Retinal pigment epithelial cell (primary cell): ENCODE measurements around the gene CREB3L2.
A peak's percentile ranks its signal among the peaks of the same experiment; 100 is the strongest.
"Not testable (repeated sequence)": the region's sequence is repeated elsewhere in the genome, so short reads cannot be mapped to it uniquely, and the experiment has no call there.

Source experiments
- DNase-seq: peaks from one replicate; pipeline ENCODE4 v3.0.0-alpha.2; 2010; ENCODE audit warnings: low read depth
- H3K4me3 ChIP-seq: 2 replicates; pipeline ENCODE4 v1.5.1; 2011; ENCODE audit warnings: mild to moderate bottlenecking, low read length, control low read depth, moderate library complexity
- CTCF ChIP-seq: conservative IDR thresholded peaks from 2 replicates; pipeline ENCODE4 v1.5.1; 2011; ENCODE audit warnings: low read depth, low read length, control low read depth, inconsistent platforms

The CREB3L2 gene

GRCh38 chr7:137930581-137930980 is 71.3 kb downstream of the CREB3L2 start:
- H3K4me3 ChIP-seq = no peak overlapping the region
- TF ChIP-seq CTCF = no peak
- DNase-seq = peak; percentile 83

- no peak for TF ChIP-seq CTCF
- DNase-seq = no peak
Observed at GRCh38 chr7:137928626-137929025, 73.3 kb downstream of the CREB3L2 start.

GRCh38 chr7:137927386-137927785 is 74.5 kb downstream of the CREB3L2 start:
- H3K4me3 ChIP-seq = no peak overlapping the region
- no peak for TF ChIP-seq CTCF
- no peak for DNase-seq

More at GRCh38 chr7:137928626-137929025, 73.3 kb downstream of the CREB3L2 start:
- H3K4me3 ChIP-seq = no peak overlapping the region

GRCh38 chr7:137926206-137926605 is 75.7 kb downstream of the CREB3L2 start:
- H3K4me3 ChIP-seq, DNase-seq: not testable (repeated sequence)

GRCh38 chr7:137925754-137926153 is 76.1 kb downstream of the CREB3L2 start:
- no peak for DNase-seq
- no peak overlapping the region for H3K4me3 ChIP-seq

GRCh38 chr7:137925091-137925490 is 76.8 kb downstream of the CREB3L2 start:
- no peak overlapping the region for H3K4me3 ChIP-seq
- no peak for TF ChIP-seq CTCF

More at GRCh38 chr7:137925754-137926153, 76.1 kb downstream of the CREB3L2 start:
- no peak for TF ChIP-seq CTCF

GRCh38 chr7:137923380-137923779 is 78.5 kb downstream of the CREB3L2 start:
- no peak overlapping the region for H3K4me3 ChIP-seq
- DNase-seq = no peak
- no peak for TF ChIP-seq CTCF

More at GRCh38 chr7:137925091-137925490, 76.8 kb downstream of the CREB3L2 start:
- DNase-seq = no peak
